CD14-positive monocyte (primary cell): ENCODE data around the gene ATG10. TPM values are rescaled to one million over a fixed set of nuclear protein-coding genes. Genes with fewer than 3 reads are reported as not detected.

Source experiments
- DNase-seq, 3 donors: peaks; one replicate each; pipeline ENCODE4 v3.0.0-alpha.2; 2011 to 2022
- H2AFZ ChIP-seq: 2 replicates; pipeline ENCODE4 v1.6.0; 2012; ENCODE audit warnings: mild to moderate bottlenecking, low read depth, low read length, inconsistent platforms; ENCODE audit not compliant: insufficient read depth, poor library complexity, severe bottlenecking
- H3K27ac ChIP-seq, 2 donors: 1 replicate in 1 of 2; 2 replicates in 1 of 2; pipeline ENCODE4 v1.5.1; 2012 to 2013; ENCODE audit warnings: low read length in 2 of 2, control low read depth in 1 of 2, inconsistent platforms in 1 of 2, low read depth in 1 of 2, mild to moderate bottlenecking in 1 of 2
- H3K27me3 ChIP-seq, 2 donors: one replicate each; pipeline versions ENCODE4 v1.6.0 to v1.6.1; 2011 to 2013; ENCODE audit warnings: low read length in 2 of 2; ENCODE audit not compliant: control insufficient read depth in 2 of 2, insufficient read depth in 2 of 2
- H3K36me3 ChIP-seq, 2 donors: replicated peaks in 1 of 2; 1 replicate in 1 of 2; 2 replicates in 1 of 2; pipeline versions ENCODE4 v1.5.1 to v1.6.1; 2012 to 2013; ENCODE audit warnings: low read length in 2 of 2, control low read depth in 1 of 2, inconsistent platforms in 1 of 2, mild to moderate bottlenecking in 1 of 2; ENCODE audit not compliant: insufficient read depth in 2 of 2, control insufficient read depth in 1 of 2
- H3K4me1 ChIP-seq, 2 donors: 1 replicate in 1 of 2; 2 replicates in 1 of 2; pipeline versions ENCODE4 v1.5.1 to v1.6.1; 2012 to 2013; ENCODE audit warnings: low read length in 2 of 2, control low read depth in 1 of 2, inconsistent platforms in 1 of 2, mild to moderate bottlenecking in 1 of 2, moderate library complexity in 1 of 2; ENCODE audit not compliant: insufficient read depth in 2 of 2, control insufficient read depth in 1 of 2
- H3K4me2 ChIP-seq: replicated peaks from 2 replicates; pipeline ENCODE3; 2012; ENCODE audit warnings: low read length, moderate library complexity, mild to moderate bottlenecking; ENCODE audit not compliant: poor library complexity, severe bottlenecking; ENCODE audit errors: extremely low read depth
- H3K4me3 ChIP-seq, 3 experiments: fragments of 200-600 bp in 1 of 3; sonication (generic) in 1 of 3; replicated peaks in 1 of 3; 1 replicate in 2 of 3; 2 replicates in 1 of 3; pipeline ENCODE4 v1.5.1; 2011 to 2013; ENCODE audit warnings: low read length in 3 of 3, mild to moderate bottlenecking in 3 of 3, control low read depth in 2 of 3, low read depth in 2 of 3, inconsistent platforms in 1 of 3, moderate library complexity in 1 of 3
- H3K79me2 ChIP-seq: 2 replicates; pipeline ENCODE4 v1.6.0; 2012; ENCODE audit warnings: mild to moderate bottlenecking, control low read depth, inconsistent platforms, low read length, moderate library complexity; ENCODE audit not compliant: insufficient read depth
- H3K9ac ChIP-seq: 2 replicates; pipeline ENCODE4 v1.6.0; 2017; ENCODE audit warnings: low read length, mild to moderate bottlenecking; ENCODE audit not compliant: insufficient read depth, poor library complexity, severe bottlenecking
- H3K9me3 ChIP-seq, 2 donors: replicated peaks in 1 of 2; 1 replicate in 1 of 2; 2 replicates in 1 of 2; pipeline versions ENCODE4 v1.5.1 to v1.6.1; 2012 to 2013; ENCODE audit warnings: low read length in 2 of 2, control low read depth in 1 of 2; ENCODE audit not compliant: control insufficient read depth in 1 of 2, insufficient read depth in 1 of 2
- H4K20me1 ChIP-seq: 2 replicates; pipeline ENCODE4 v1.6.0; 2012; ENCODE audit warnings: mild to moderate bottlenecking, low read length, control low read depth, moderate library complexity; ENCODE audit not compliant: insufficient read depth
- H3K27ac Mint-ChIP-seq, 7 donors: one replicate each; pipeline ENCODE4 v1.8.0; 2020; ENCODE audit warnings: mild to moderate bottlenecking in 7 of 7, mixed read lengths in 7 of 7, moderate library complexity in 6 of 7, inconsistent platforms in 2 of 7
- H3K27me3 Mint-ChIP-seq, 3 donors: one replicate each; pipeline ENCODE4 v1.8.0; 2021 to 2022; ENCODE audit warnings: low read depth in 3 of 3, mild to moderate bottlenecking in 3 of 3, mixed read lengths in 3 of 3, moderate library complexity in 3 of 3, inconsistent platforms in 1 of 3
- H3K36me3 Mint-ChIP-seq, 2 donors: one replicate each; pipeline ENCODE4 v1.8.0; 2020; ENCODE audit warnings: mixed read lengths in 2 of 2, inconsistent platforms in 1 of 2, mild to moderate bottlenecking in 1 of 2
- H3K4me1 Mint-ChIP-seq: one replicate; pipeline ENCODE4 v1.8.0; 2020; ENCODE audit warnings: mild to moderate bottlenecking, mixed read lengths
- H3K4me3 Mint-ChIP-seq, 2 donors: one replicate each; pipeline ENCODE4 v1.8.0; 2020; ENCODE audit warnings: mild to moderate bottlenecking in 2 of 2, mixed read lengths in 2 of 2, moderate library complexity in 1 of 2
- H3K9me3 Mint-ChIP-seq, 7 donors: one replicate each; pipeline ENCODE4 v1.8.0; 2020 to 2022; ENCODE audit warnings: mixed read lengths in 7 of 7, mild to moderate bottlenecking in 6 of 7, moderate library complexity in 6 of 7, inconsistent platforms in 2 of 7
- WGBS: methylation state at CpG from one replicate; pipeline ENCODE4 v1.1.5; 2013; ENCODE audit warnings: missing lambda C conversion rate; ENCODE audit not compliant: insufficient coverage; 5-methylcytosine and 5-hydroxymethylcytosine counted together
- intact Hi-C, 2 donors: fragments of 100-400 bp; cut with micrococcal nuclease; formaldehyde crosslinking; loops; one replicate each; pipeline versions ENCODE4 v1.15.0 to v1.15.1; 2023
- polyA plus RNA-seq, 3 donors: library from polyadenylated mRNA; depleted of rRNA in 1 of 3; unstranded in 2 of 3; stranded (reverse) in 1 of 3; fragments of 300-500 nt in 2 of 3; fragments of >200 nt in 1 of 3; fragmentation: Illumina TruSeq in 2 of 3; gene quantifications; 1 replicate in 2 of 3; 2 replicates in 1 of 3; pipeline ENCODE4 v1.2.3, GENCODE V29; 2012 to 2021
- TF ChIP-seq, protein P1 (sequence below): fragments of 200-600 bp; IDR thresholded peaks from one replicate; pipeline ENCODE4 v1.8.0; 2022; ENCODE audit warnings: antibody characterized with exemption, mild to moderate bottlenecking

Gene ATG10
- polyA plus RNA-seq, 3 donors: 2.1 to 7.9 (median 5.6) TPM

GRCh38 chr5:82119889-82120288 lies 148.1 kb downstream of the ATG10 start:
- Histone ChIP-seq H3K27ac (no peak overlapping the region), H3K36me3 (no peaks in the 10 kb centered on the region), H2AFZ (no peak overlapping the region), H3K4me3 (no peak overlapping the region), H3K9me3 (peaks cover 0 to 6% of the 10 kb centered on the region in 2 donors), H3K4me1 (no peaks in the 10 kb centered on the region), H4K20me1 (no peaks in the 10 kb centered on the region), H3K9ac (no peak overlapping the region), H3K79me2 (no peaks in the 10 kb centered on the region), H3K4me2 (no peak overlapping the region), H3K27me3 (no peaks in the 10 kb centered on the region)
- no peak overlapping the region for H3K27ac Mint-ChIP-seq
- no peak overlapping the region for H3K4me3 Mint-ChIP-seq
- no peak for DNase-seq
- WGBS: no CpG with 5 or more reads among the region's 4 CpGs
- no peaks in the 10 kb centered on the region for H3K27me3 Mint-ChIP-seq
- peaks cover 0 to 7% of the 10 kb centered on the region in 2 donors for H3K36me3 Mint-ChIP-seq
- H3K9me3 Mint-ChIP-seq: peaks cover 0 to 14% (median 4%) of the 10 kb centered on the region in 7 donors
- TF ChIP-seq, protein P1, sequence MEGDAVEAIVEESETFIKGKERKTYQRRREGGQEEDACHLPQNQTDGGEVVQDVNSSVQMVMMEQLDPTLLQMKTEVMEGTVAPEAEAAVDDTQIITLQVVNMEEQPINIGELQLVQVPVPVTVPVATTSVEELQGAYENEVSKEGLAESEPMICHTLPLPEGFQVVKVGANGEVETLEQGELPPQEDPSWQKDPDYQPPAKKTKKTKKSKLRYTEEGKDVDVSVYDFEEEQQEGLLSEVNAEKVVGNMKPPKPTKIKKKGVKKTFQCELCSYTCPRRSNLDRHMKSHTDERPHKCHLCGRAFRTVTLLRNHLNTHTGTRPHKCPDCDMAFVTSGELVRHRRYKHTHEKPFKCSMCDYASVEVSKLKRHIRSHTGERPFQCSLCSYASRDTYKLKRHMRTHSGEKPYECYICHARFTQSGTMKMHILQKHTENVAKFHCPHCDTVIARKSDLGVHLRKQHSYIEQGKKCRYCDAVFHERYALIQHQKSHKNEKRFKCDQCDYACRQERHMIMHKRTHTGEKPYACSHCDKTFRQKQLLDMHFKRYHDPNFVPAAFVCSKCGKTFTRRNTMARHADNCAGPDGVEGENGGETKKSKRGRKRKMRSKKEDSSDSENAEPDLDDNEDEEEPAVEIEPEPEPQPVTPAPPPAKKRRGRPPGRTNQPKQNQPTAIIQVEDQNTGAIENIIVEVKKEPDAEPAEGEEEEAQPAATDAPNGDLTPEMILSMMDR: no peak
- intact Hi-C loops: no loop called here
- H3K4me1 Mint-ChIP-seq: no peaks in the 10 kb centered on the region

GRCh38 chr5:82129723-82130285 lies 158.0 kb downstream of the ATG10 start:
- H3K36me3 ChIP-seq: no peaks in the 10 kb centered on the region
- 98% methylated on average over 10 of the region's 13 CpGs for WGBS
- H3K27me3 ChIP-seq: no peaks in the 10 kb centered on the region
- no peak overlapping the region for H3K9ac ChIP-seq
- H3K79me2 ChIP-seq: no peaks in the 10 kb centered on the region
- no peak for DNase-seq
- Mint-ChIP-seq H3K27ac (no peak overlapping the region), H3K9me3 (peaks cover 11 to 34% (median 17%) of the 10 kb centered on the region in 7 donors), H3K4me3 (no peak overlapping the region), H3K4me1 (no peaks in the 10 kb centered on the region), H3K36me3 (peaks cover 4 to 5% of the 10 kb centered on the region in 2 donors), H3K27me3 (no peaks in the 10 kb centered on the region)
- H2AFZ ChIP-seq: no peak overlapping the region
- intact Hi-C loops: no loop called here
- H4K20me1 ChIP-seq: no peaks in the 10 kb centered on the region
- H3K9me3 ChIP-seq: peaks cover 0 to 7% of the 10 kb centered on the region in 2 donors
- no peaks in the 10 kb centered on the region for H3K4me1 ChIP-seq
- TF ChIP-seq, protein P1: no peak
- no peak overlapping the region for H3K27ac ChIP-seq
- no peak overlapping the region for H3K4me2 ChIP-seq
- no peak overlapping the region for H3K4me3 ChIP-seq
